DMS114 treated with DMSO at 0.1 percent for 48 hours (cell line): ENCODE results near the gene SFRP5.

Experiments used
- DNase-seq: peaks from one replicate; lab custom pipeline; 2025; ENCODE audit not compliant: unreplicated experiment; lab: John Stamatoyannopoulos, UW

The SFRP5 gene, protein sequence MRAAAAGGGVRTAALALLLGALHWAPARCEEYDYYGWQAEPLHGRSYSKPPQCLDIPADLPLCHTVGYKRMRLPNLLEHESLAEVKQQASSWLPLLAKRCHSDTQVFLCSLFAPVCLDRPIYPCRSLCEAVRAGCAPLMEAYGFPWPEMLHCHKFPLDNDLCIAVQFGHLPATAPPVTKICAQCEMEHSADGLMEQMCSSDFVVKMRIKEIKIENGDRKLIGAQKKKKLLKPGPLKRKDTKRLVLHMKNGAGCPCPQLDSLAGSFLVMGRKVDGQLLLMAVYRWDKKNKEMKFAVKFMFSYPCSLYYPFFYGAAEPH

DNA sequence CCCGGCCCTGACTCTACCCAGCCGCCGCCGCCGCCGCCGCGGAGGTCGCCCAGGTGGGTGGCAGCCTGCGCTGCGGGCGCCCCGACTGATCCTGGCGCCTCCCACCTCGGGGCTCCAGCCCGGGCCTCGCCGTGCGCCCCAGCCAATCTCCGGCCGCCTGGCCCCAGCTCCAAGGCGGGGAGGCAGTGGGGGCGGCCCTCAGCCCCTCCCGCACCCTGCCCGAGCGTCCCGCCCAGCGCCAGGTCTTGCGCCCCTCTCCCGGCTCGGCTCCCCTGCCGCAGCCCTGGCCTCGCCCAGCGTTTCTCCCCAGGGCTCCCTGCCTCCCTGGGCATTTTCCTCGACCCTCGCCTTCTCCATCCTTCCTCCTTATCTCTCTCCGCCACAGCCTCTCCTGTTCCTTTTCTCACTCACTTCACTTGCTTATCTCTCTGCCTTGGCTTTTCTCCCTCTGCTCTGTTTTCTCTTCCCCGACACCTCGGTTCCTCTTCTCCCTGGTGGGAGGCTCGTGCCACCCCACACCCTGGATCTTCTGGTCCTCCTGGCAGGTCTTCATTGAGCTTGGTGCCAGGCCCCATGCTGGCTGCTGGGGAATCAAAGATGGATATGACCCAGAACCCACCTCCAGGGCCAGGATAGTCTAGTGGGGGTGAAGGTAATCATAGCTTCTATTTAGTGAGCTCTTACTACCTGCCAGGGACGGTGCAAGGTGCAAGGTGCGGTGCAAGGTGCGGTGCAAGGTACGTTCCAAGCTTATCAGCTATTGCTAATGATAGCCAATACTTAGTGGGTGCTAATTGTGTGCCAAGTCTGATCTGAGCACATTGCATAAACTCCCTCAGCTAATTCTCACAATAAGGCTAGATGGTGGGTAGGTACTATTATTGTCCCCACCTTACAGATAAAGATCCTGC, at the start of gene SFRP5:
Gene SFRP5, minus strand, starts transcription at position 87 of the 911 bp plus-strand sequence. CDS start 166 bp downstream, outside the sequence.
- no peak for DNase-seq

DNA sequence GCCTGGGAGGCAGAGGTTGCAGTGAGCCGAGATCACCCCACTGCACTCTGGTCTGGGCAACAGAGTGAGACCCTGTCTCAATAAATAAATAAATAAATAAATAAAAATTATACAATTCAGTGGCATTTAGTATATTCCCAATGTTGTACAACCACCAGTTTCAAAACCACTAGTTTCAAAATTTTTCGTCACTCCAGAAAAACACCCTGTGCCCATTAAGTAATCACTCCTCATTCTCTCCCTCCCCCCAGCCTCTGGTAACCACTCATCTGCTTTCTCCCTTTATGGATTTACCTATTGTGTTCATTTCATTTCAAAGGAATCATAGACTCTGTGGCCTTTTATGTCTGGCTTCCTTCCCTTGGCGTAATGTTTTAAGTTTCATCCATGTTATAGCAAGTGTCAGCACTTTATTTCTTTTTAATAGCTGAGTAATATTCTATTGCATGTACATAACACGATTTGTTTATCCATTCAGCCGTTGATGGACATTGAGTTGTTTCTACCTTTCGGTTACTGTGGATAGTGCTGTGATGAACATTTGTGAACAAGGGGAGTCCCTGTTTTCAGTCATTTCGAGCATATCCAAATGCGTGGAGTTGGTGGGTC, 48.4 kb upstream of the SFRP5 start:
- no peak for DNase-seq

DNA sequence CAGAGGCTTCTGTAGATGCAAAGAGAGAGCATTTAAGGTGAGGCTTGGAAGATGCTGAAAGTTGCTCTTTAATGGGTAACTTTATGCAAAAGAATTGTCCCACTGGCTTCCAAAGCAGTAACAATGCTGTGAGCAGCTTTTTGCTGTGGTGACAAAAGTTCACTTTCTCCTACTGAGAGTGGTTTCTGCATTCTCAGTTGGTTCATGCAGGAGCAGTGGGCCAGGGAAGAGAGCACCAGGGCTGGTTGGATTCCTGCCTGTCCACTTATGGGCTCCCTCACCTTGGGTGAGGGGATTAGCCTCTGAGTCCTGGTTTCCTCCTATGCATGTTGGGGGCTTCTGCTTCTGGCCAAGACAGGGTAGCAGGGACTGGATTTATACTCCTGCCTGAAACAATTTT, 46.8 kb upstream of the SFRP5 start:
- DNase-seq = no peak

DNA sequence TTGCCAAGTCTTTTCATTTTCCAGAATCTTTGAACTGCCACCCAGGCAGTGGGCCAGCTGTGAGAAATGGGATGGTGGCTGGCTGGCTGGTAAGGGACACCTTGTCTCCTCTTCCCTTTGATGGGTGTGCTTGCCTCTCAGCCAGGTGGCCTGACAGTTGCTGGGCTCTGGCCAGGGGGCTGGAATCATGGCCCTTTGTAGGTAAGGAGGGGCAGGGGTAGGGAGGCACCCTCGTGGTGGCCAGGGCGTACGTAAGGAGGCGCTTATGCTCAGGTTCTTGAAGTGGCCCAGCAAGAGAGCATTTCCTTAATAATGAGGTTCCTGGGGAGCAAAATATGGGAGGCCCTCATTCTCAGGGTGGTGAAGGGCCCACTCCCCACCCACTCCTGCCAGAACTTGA, 44.8 kb upstream of the SFRP5 start:
- DNase-seq = no peak

DNA sequence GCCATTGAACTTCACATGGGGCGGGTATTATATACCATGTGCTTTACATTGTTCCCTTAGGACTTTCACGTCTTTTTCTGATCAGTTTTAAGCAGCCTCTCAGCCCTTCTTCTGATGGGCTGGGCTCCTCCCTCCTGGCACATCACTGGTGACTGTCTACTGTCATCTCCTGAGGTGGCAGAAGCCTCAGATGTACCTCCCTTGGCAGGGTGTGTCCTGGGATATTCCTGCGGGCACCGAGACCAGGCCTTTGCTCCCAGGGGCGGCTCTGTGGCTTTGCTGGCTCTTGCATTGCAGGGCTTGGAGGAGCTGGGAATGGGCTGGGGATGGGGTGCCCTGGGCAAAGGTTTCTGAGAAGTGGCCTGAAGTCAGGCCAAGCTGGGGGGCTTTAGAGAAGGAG, 43.2 kb upstream of the SFRP5 start:
- no peak for DNase-seq

DNA sequence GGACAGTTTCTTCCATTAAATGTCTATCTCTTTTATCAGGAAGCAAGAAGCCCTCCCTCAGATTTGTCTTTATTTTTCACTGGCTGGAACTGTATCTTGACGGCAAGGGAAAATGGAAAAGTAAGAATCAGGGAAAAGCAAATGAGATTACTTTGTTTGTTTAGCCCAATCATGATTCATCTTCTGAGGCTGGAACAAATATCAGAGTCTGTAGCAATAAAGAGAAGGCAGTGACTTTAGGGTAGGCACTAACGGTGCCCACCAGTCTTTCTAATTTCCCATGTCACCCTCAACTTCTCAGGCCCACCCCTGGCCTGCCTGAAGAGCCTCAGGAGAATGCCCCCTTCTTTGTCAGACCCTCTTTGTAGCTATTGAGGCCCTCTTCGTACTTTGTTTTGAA, 41.5 kb upstream of the SFRP5 start:
- DNase-seq = no peak

DNA sequence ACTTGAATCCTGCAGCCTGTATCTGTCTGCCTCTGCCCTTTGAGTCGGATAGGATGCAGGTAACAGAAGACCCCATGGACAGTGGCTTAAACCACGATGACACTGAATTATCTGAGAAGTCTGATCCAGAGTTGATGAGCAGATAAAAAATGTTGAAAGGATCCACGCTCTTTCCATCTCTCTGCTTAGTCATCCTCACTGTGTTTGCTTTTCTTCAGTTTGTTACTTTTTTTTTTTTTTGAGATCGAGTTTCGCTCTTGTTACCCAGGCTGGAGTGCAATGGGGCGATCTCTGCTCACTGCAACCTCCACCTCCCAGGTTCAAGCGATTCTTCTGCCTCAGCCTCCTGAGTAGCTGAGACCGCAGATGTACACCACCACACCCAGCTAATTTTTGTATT, 40.9 kb upstream of the SFRP5 start:
- DNase-seq = no peak

DNA sequence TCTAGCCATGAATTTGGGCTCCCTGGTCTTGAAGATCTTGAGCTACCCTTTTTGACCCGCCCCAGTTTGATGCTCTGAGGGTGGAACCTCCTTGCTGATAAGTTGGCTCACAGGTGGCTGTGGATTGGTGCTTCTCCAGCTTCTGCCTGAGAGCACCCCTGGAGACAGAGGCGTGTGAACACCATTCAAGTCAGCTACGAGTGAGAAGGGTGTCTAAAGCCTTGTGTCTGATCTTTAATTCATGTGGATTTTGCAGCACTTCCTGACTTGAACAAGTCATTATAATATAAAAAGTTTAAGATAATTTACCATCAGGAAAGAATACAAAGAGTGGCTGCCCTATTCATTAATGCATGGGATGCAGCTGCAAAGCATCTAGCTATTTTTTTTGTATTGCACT, 40.2 kb upstream of the SFRP5 start:
- DNase-seq = no peak

DNA sequence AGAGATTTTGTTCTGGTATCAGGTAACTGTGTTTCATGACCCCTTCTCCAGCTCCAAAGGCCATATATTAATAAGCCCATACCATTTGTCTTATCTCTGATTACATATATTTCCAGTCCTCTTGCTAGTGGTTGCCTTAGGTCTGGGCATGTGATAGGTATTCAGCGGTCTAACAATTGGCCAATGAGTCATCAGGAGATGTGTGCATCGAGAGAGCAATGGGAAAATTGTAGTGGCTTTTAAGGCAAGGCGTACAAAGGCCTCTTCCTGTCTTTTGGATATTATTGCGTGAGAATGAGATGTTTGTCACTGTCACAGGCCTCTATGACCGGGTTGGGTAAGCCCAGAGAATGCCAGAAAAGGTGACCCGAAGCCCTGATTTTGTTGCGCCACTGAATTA, 38.6 kb upstream of the SFRP5 start:
- DNase-seq = no peak

DNA sequence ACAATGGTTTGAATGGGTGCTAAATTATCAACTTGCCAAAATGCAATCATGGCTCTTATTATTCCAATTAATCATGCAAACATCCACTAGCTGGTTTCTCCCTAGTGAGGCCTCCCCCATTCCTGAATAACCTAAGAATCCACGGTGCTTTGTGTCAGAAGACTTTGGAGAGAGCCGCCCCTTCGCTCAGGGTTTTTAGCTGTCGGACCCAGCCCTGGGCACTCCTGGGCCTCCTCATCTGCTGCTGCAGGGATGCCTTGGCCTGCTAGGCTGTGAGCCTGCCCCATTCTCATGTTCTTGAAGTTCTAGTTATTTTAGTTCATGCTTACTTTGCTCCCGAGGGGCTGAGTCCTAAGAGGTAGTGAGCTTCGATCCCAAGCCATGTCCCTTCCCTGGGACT, 34.1 kb upstream of the SFRP5 start:
- no peak for DNase-seq

DNA sequence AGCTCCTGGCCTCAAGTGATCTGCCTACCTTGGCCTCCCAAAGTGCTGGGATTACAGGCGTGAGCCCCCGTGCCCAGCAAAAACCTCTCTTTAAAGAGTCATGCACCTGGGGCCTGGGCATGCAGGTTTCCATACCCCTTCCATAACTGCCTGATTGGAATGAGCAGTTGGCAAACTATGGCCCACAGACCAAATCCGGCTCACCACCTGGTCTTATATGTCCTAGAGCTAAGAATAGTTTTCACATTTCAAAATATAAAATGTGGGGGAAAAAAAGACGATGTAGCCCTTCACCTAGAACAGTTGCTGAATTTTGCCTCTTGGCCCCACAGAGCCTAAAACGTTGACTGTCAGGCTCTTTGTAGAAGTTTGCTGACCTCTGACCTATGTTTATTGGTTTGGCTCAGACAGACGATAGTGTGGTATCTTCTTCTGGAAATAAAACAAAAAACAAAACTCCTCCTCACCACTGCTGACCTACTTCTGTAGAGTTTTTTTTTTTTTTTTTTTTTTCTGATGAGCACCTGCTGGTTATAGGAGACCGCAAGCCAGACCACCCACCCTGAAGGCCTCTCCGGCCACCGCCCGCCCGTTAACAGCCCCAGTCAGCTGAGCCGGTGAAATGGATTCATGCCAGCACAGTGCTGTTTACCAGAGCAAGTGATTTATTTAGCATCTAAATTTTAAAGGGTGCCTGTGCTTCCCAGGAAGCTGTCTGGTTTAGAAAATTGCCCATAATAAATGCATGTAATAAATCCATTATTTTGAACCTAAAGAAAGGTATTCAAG, 33.5 kb upstream of the SFRP5 start:
- DNase-seq = no peak

DNA sequence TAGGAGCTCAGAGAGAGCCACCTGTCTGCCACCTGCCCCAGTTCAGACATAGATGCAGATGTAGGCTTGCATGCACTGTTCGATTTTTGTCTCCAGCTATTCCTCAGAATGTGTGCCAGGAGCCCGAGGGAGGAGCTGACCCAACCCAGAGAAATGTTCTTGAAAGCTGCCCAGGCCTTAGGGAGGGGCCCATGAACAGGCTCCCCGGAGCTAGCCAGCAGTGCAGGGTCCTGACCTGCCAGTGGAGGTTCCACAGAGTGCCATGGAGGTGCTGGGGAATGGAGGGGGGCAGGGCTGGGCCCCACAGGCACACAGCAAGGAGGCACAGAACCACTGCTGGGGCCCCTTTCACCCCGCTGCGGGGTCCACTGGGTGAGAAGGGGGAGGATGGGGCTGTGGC, 29.6 kb upstream of the SFRP5 start:
- no peak for DNase-seq

DNA sequence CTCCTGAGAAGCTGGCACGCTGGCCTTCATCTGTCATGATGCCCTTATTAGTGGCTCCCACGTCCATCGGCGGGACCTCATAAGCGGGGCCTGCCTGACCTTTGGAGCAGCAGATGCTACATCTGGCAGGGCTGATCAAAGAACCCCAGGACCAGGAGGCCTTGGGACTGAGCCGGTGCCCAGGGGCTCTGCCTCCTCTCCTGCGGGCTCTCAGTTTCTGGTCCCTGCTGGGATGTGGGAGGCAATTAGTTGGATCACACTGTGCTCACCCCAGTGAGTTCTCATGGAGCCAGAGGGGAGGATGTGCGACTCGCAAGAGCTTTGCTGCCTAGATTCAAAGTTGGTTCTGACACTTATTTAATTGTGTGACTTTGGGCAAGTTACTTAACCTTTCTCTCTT, 28.7 kb upstream of the SFRP5 start:
- no peak for DNase-seq

DNA sequence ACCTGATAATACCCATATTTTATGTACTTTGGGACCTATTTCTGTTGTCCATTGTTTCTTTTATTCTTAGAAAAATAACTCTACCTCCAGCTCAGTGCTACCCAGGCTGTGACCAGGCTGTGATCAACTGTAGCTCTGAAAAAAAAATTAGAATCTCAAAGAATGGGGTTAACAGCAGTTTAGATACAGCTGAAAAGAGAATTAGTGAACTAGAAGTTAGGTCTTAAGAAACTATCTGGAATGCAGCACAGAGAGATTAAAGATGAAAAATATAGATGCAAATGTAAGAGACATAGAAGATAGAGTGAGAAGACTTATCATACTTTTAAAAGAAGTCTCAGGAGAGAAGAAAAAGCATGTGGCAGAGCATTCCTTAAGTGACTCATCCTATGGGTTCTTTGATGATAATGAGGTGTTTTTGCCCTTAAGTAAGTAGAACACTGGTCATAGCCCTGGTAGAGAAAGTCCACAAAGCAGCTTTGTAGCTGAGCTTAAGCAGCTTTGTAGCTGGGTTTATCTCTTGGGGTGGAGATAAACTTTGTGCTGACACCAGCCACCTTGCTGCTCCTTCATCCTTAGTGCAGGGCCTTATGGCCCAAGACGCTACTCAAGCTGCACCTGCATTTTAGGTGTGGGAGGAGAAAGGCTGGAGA, 27.3 kb upstream of the SFRP5 start:
- no peak for DNase-seq

DNA sequence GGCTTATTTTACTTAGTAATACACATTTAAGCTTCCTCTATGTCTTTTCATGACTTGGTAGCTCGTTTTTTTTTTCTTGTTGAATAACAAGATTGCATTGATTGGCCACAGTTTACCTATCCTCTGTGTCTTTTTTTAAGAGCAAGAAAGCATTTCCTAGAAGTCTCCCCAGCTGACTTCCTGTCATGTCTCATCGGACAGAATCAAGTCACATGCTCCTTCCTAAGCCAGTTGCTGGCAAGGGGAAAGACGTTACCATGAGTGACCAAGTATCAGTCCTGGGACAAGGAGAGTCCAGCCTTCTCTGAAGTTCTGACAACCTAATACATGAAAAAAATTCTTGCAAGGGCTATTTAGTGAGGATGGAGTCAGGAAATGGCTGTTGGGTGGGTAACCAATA, 24.9 kb upstream of the SFRP5 start:
- no peak for DNase-seq

DNA sequence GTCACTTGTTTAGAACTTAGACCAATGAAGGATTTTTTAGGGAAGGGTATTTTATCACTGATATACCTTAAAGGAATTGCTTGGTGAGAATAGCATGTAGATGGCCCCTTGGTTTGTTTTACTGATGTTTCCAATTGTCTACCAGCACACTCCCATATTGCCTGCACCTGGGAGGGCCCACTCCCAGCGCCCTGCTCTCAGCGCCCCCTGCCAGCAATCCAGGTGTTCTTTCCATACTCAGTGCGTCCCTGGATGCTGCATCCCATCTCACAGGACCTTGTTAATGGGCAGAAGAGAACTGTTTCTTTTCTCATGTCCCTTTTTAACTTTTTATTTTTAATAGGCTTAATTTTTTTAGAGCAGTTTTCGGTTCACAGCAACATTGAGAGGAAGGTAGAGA, 24.1 kb upstream of the SFRP5 start:
- no peak for DNase-seq

DNA sequence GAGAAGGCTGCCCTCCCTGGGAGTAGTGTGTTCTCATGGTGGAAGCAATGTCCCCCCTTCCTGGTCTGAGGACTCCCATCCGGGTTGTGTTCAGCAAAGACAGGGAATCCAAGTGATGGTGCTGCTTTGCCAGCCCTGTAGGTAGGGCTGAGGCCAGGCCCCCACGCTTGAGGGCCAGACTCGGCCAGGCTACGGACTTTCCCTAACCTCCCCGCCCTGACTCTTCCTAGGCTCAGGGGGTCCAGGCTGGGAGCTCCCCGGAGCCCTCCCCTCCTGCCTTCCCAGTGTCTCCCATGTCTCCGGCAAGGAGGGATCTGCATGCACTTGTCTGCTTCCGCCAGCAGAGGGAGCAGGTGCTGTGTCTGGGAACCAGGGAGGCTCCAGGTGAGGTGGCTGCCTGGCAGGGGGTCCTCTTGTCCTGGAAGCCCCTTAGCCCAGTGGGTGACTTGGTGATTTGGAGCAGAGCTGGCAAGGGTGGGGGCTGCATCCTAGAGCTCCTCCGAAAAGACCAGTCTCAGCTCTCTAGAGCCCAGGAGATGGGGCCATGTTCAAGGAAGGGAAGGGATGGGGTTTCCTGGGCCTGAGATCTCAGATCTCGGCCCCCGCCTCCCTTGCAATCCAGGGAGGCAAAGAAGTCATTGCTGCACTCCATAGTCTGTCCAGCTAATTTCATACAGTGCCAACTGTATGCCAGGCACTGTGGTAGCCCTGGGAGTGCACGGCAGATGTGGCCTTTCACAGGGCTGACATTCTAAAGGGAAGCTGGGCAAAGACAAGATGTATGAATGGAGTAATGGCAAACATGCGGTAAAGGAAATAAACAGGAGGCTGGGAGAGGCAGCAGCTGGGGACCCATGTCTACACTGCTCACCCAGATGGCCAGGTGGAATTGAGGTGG, 20.3 kb upstream of the SFRP5 start:
- peak; percentile 73 for DNase-seq

DNA sequence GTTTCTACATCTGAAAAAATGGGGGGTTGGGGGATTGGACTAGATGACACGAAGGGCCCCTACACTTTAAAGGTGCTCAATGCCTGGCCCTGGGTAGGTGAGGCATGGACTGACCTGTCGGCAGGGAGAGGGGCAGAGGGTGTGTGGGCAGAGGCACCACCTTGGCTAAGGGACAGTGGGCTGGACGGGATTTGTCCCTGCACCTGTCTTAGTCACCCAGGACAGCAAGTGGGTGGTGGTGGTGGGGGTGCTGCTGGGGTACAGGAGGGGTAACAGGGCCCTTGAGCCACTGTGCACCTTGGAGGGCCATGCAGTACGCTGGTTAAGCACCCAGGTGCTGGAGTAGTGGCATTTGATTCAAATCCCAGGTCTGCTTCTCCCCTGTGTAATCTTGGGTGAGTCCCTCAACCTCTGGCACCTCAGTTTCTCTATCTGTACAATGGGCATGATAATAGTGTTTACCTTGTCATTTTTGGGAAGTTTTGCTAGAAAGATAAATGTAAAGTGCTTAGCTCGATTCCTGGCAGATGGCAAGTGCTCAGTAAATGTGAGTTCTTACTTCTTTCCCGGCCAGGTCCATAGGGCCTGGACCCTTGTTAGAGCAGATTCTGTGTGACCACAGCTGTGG, 18.1 kb upstream of the SFRP5 start:
- no peak for DNase-seq
